Measurements from ENCODE around the gene COX6B1. TPM values are rescaled to one million over a fixed set of nuclear protein-coding genes. Genes with fewer than 3 reads are reported as not detected.

The COX6B1 gene
- total and polyA plus RNA-seq, 12 donors = 1,085 to 5,346 (median 1,407) TPM

DNA sequence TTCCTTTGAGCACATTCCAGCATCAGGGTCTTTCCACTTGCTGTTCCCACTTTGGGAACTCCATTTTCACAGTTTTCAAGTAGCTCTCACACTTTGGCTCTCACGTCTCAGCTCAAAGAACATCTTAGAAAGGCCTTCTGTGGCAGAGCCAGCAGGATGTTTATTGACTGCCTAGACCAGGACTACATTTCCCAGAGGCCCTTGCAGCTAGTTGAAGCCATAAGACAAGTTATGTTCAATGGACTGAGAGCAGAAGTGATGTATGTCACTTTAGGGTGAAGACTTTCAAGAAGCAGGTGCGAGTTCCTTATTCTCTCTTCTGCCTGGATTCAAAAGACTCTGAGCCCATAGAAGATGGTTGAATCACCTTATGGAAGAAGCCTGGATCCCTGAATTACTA is 39.9 kb upstream of the COX6B1 start:
- 79 to 83% methylated on average over 2 of the region's 2 CpGs for WGBS, 2 donors
- Histone ChIP-seq H3K4me1 (peaks cover 4 to 21% (median 12%) of the 10 kb centered on the region in 9 donors), H3K27ac (no peak overlapping the region), H3K36me3 (no peaks in the 10 kb centered on the region), H3K27me3 (no peaks in the 10 kb centered on the region), H3K4me3 (no peak overlapping the region), H3K9me3 (peaks cover 0 to 22% (median 5%) of the 10 kb centered on the region in 11 donors)
- intact Hi-C loops (cut with DNase I) = no loop called here
- ATAC-seq (no peak), DNase-seq (no peak)
- TF ChIP-seq, protein P1, sequence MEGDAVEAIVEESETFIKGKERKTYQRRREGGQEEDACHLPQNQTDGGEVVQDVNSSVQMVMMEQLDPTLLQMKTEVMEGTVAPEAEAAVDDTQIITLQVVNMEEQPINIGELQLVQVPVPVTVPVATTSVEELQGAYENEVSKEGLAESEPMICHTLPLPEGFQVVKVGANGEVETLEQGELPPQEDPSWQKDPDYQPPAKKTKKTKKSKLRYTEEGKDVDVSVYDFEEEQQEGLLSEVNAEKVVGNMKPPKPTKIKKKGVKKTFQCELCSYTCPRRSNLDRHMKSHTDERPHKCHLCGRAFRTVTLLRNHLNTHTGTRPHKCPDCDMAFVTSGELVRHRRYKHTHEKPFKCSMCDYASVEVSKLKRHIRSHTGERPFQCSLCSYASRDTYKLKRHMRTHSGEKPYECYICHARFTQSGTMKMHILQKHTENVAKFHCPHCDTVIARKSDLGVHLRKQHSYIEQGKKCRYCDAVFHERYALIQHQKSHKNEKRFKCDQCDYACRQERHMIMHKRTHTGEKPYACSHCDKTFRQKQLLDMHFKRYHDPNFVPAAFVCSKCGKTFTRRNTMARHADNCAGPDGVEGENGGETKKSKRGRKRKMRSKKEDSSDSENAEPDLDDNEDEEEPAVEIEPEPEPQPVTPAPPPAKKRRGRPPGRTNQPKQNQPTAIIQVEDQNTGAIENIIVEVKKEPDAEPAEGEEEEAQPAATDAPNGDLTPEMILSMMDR (IDR thresholded peaks at IDR 0.05) = no peak

DNA sequence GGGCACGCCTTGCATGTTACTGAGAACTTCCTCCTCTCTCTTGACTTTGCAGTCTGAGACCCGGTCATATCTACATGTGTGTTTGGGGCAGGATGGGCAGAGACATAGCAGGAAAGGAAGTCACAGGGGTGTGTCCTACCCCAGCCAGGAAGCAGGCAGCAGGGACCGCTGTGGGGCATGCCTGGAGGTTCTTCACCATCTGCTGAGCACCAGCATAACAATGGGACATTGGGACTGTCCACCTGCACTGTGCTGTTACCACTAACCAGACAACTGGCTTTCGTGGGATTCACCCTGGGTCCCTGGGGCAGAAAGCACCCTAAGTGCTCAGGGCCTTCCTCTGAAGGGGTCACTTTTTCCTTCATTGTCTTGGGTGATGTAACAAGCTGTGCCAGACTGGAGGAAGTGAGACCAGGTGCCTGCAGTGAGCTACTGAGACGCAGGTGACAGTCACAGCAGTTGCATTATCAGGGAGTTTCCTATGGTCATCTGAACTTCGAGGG is 38.2 kb upstream of the COX6B1 start:
- peaks cover 0 to under 1% (median 0%) of the 10 kb centered on the region in 9 donors for H3K36me3 ChIP-seq
- peaks cover 0 to 22% (median 5%) of the 10 kb centered on the region in 11 donors for H3K9me3 ChIP-seq
- peak overlapping the region in 1 of 10 donors; percentile 51 for H3K27ac ChIP-seq
- whole genome bisulfite sequencing, 2 donors = 58 to 66% methylated on average over 6 of the region's 6 CpGs
- TF ChIP-seq, protein P1 (IDR thresholded peaks at IDR 0.05) = no peak
- no peaks in the 10 kb centered on the region for H3K27me3 ChIP-seq
- H3K4me1 ChIP-seq = peaks cover 4 to 24% (median 12%) of the 10 kb centered on the region in 9 donors
- no peak for DNase-seq
- ATAC-seq = no peak
- intact Hi-C loops (cut with DNase I) = loop anchor here in 2 of 10 donors (5.0 kb wide), 2 partner anchors 58 to 63 kb away; partner anchors contain the start of gene TMEM147 (in 1 of the 2)
- no peak overlapping the region for H3K4me3 ChIP-seq

DNA sequence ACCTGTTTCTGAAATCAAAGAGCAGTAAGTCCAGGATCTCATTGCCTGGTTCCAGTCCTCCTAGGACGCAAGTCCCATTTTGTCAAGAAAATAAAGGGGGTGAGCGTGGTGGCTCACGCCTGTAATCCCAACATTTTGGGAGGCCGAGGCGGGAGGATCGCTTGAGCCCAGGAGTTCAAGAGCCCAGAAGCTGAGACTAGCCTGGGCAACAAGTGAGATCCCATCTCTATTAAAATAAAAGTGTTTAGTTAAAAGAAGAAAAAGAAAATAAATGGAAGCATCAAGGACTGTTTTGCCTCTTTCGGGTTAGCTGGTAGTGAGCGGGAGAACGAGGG is 35.9 kb upstream of the COX6B1 start:
- WGBS, 2 donors = 32 to 33% methylated on average over 9 of the region's 9 CpGs
- Histone ChIP-seq H3K36me3 (peaks cover 0 to 20% (median 0%) of the 10 kb centered on the region in 9 donors), H3K9me3 (peaks cover 0 to 17% (median 4%) of the 10 kb centered on the region in 11 donors), H3K4me1 (peaks cover 4 to 24% (median 12%) of the 10 kb centered on the region in 9 donors), H3K27ac (peak overlapping the region in 7 of 10 donors; percentile 9 to 87 (median 61)), H3K27me3 (no peaks in the 10 kb centered on the region), H3K4me3 (peak overlapping the region; percentile 59 to 95 (median 72))
- ATAC-seq (no peak), DNase-seq (no peak)
- intact Hi-C loops (cut with DNase I) = loop anchor here in 2 of 10 donors (5.0 kb wide), 2 partner anchors 60 to 65 kb away; partner anchors contain the start of gene TMEM147 (in 1 of the 2)
- TF ChIP-seq, protein P1 (IDR thresholded peaks at IDR 0.05) = no peak

DNA sequence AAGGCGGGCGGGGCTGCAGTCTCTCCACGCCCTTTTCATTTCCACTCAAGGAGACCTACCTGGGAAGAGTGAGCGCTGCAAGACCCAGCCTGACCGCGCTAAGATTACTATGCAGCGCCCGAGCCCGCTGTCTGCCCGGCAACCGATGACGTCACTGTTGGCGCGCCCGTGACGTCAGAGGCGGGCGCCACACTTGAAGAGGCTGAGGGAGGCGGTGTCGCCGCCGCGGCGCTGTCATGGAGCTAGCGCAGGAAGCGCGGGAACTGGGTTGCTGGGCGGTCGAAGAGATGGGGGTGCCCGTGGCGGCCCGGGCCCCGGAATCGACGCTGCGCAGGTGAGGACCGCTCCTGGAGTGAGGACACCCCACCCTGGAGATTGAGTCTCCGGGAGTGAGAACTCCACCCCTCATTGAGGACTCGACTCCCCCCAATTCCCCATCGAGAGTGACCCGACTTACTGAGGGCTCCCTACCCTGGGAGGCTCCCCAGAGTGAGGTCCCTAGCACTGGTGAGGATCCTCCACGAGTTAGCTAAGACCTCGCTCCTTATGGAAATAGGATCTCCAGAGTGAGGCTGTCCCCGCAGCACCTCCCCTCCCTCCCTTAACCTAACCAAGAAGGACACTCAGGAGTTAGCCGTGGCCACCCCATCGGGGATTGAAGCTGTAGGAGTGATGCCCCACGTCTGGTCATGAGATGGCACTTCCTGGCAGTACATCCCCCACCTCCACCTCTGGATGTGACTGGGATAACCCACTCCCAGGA is 35.4 kb upstream of the COX6B1 start, which contains the start of gene HAUS5:
TSS of gene HAUS5 (plus strand) at position 177 of the 763 bp plus-strand sequence. CDS start at position 237, 60 bp downstream.
- Histone ChIP-seq H3K36me3 (peaks cover 0 to 25% (median 0%) of the 10 kb centered on the region in 9 donors), H3K4me3 (peak within 1 kb of the TSS; percentile 59 to 95 (median 72)), H3K9me3 (peaks cover 0 to 11% (median 0%) of the 10 kb centered on the region in 11 donors), H3K4me1 (peaks cover 4 to 24% (median 12%) of the 10 kb centered on the region in 9 donors), H3K27ac (peak within 1 kb of the TSS in 8 of 10 donors; percentile 57 to 87 (median 64)), H3K27me3 (no peaks in the 10 kb centered on the region)
- TF ChIP-seq, protein P1 (IDR thresholded peaks at IDR 0.05) = peak in 2 of 9 donors; percentile 17
- 0 to 1% methylated on average over 47 of the region's 47 CpGs for WGBS, 2 donors
- intact Hi-C loops (cut with DNase I) = loop anchor here in 2 of 10 donors (5.0 kb wide), 2 partner anchors 60 to 65 kb away; partner anchors contain the start of gene TMEM147 (in 1 of the 2)
- ATAC-seq (peak; percentile 97 to 100 (median 99)), DNase-seq (peak; percentile 91 to 94)
